ENCODE measurements around the gene SUGCT. TPM values are rescaled to one million over a fixed set of nuclear protein-coding genes. Genes with fewer than 3 reads are reported as not detected.

SUGCT gene
- total RNA-seq, 1 experiment from 2014 or later: 5.4 TPM

DNA sequence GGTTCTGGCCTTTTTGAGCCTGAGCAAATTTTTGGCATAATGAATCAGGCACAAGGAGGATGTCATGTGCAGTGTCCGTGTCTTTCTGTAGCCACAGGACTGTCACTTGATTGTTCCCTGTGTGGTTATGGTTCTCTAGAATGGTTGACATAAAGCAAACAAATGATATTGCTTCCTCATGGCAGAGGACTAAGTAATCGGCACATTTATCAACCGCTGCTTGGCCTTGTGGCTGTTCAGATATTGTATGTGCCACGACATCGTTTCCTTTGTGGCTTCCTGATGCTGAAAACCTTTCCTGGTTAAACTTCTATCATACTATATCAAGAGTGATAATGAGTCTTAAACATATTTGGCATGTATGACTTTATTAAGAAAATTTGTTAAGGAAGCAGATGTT lies 598.8 kb downstream of the SUGCT start:
- Histone ChIP-seq H3K27ac (ENCODE audit: insufficient read length, low read depth, low read length) (no peak overlapping the region), H3K9ac (ENCODE audit: extremely low read depth, insufficient read length, low read length) (no peak overlapping the region), H2AK5ac (ENCODE audit: insufficient read length, low read length) (no peak overlapping the region), H3K18ac (ENCODE audit: insufficient read length, low read depth, low read length) (no peak overlapping the region), H3K27me3 (ENCODE audit: insufficient read depth, low read length) (no peaks in the 10 kb centered on the region), H3K4me1 (ENCODE audit: insufficient read depth, low read length) (no peaks in the 10 kb centered on the region), H4K8ac (replicated peaks; ENCODE audit: insufficient read length, low read depth, low read length) (no peak overlapping the region), H2AFZ (ENCODE audit: low read length) (no peak overlapping the region), H3K56ac (ENCODE audit: insufficient read length, low read depth, low read length) (no peak overlapping the region), H3K79me2 (ENCODE audit: insufficient read depth, low read length) (no peaks in the 10 kb centered on the region), H3K4ac (ENCODE audit: low read depth, low read length) (no peak overlapping the region), H3K4me2 (ENCODE audit: insufficient read depth, insufficient read length, low read length) (no peak overlapping the region), H4K20me1 (ENCODE audit: control insufficient read depth, insufficient read depth, insufficient read length) (no peaks in the 10 kb centered on the region), H4K91ac (ENCODE audit: insufficient read length, low read depth, low read length) (no peak overlapping the region), H2BK20ac (ENCODE audit: low read depth, low read length, poor library complexity, severe bottlenecking) (no peak overlapping the region), H3K23me2 (ENCODE audit: insufficient read length, low read depth, low read length, poor library complexity, severe bottlenecking) (no peaks in the 10 kb centered on the region), H3K14ac (ENCODE audit: insufficient read depth, low read length) (no peak overlapping the region), H2BK120ac (ENCODE audit: low read depth, low read length, poor library complexity, severe bottlenecking) (no peak overlapping the region), H2BK12ac (ENCODE audit: insufficient read length, low read depth, low read length) (no peak overlapping the region), H3K9me3 (ENCODE audit: control insufficient read depth, low read depth, low read length) (no peaks in the 10 kb centered on the region), H4K5ac (ENCODE audit: insufficient read length, low read depth, low read length) (no peak overlapping the region), H3K79me1 (ENCODE audit: insufficient read depth, low read depth, low read length, poor library complexity, severe bottlenecking) (no peaks in the 10 kb centered on the region), H2BK15ac (ENCODE audit: low read depth, low read length) (no peak overlapping the region), H3K23ac (ENCODE audit: insufficient read length, low read depth, low read length) (no peak overlapping the region), H2BK5ac (ENCODE audit: insufficient read length, low read length) (no peak overlapping the region), H3T11ph (ENCODE audit: low read length) (no peak overlapping the region)
- DNase-seq: no peak
- Mint-ChIP-seq H3K27ac (no peak overlapping the region), H3K27me3 (ENCODE audit: low read depth) (no peaks in the 10 kb centered on the region), H3K36me3 (ENCODE audit: insufficient read depth in 1 of 3, low read depth in 3 of 3) (no peaks in the 10 kb centered on the region), H3K9me3 (peaks cover 0 to 1% of the 10 kb centered on the region in 2 experiments; a peak in 1 of 5 replicates), H3K4me1 (no peaks in the 10 kb centered on the region), H3K4me3 (no peak overlapping the region)
- WGBS (ENCODE audit: extremely low coverage, insufficient read length, low lambda C conversion rate): no CpG with 5 or more reads among the region's 5 CpGs
- TF ChIP-seq, protein P1, sequence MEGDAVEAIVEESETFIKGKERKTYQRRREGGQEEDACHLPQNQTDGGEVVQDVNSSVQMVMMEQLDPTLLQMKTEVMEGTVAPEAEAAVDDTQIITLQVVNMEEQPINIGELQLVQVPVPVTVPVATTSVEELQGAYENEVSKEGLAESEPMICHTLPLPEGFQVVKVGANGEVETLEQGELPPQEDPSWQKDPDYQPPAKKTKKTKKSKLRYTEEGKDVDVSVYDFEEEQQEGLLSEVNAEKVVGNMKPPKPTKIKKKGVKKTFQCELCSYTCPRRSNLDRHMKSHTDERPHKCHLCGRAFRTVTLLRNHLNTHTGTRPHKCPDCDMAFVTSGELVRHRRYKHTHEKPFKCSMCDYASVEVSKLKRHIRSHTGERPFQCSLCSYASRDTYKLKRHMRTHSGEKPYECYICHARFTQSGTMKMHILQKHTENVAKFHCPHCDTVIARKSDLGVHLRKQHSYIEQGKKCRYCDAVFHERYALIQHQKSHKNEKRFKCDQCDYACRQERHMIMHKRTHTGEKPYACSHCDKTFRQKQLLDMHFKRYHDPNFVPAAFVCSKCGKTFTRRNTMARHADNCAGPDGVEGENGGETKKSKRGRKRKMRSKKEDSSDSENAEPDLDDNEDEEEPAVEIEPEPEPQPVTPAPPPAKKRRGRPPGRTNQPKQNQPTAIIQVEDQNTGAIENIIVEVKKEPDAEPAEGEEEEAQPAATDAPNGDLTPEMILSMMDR (conservative IDR thresholded peaks at IDR 0.05): no peak
